ENCODE results near the gene ROBO1.

- TF ChIP-seq POLR2A (IDR thresholded peaks at IDR 0.05; ENCODE audit: low read depth, low read length) (no peak), MAX (IDR thresholded peaks at IDR 0.05; ENCODE audit: insufficient read depth, insufficient read length) (no peak), FOS (IDR thresholded peaks at IDR 0.05; ENCODE audit: borderline replicate concordance, insufficient read depth, low read length) (no peak)
- TF ChIP-seq, protein P1, sequence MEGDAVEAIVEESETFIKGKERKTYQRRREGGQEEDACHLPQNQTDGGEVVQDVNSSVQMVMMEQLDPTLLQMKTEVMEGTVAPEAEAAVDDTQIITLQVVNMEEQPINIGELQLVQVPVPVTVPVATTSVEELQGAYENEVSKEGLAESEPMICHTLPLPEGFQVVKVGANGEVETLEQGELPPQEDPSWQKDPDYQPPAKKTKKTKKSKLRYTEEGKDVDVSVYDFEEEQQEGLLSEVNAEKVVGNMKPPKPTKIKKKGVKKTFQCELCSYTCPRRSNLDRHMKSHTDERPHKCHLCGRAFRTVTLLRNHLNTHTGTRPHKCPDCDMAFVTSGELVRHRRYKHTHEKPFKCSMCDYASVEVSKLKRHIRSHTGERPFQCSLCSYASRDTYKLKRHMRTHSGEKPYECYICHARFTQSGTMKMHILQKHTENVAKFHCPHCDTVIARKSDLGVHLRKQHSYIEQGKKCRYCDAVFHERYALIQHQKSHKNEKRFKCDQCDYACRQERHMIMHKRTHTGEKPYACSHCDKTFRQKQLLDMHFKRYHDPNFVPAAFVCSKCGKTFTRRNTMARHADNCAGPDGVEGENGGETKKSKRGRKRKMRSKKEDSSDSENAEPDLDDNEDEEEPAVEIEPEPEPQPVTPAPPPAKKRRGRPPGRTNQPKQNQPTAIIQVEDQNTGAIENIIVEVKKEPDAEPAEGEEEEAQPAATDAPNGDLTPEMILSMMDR (IDR thresholded peaks at IDR 0.05; ENCODE audit: extremely low read depth in 1 of 2, insufficient read depth in 1 of 2, low read depth in 1 of 2, low read length in 2 of 2), result no peak
These were observed 400.0 kb downstream of the ROBO1 start for GRCh38 chr3:79367803-79368202.

All from endothelial cell of umbilical vein (primary cell).